ENCODE data around the gene GYPA.
"Not testable (repeated sequence)": the region's sequence is repeated elsewhere in the genome, so short reads cannot be mapped to it uniquely, and the experiment has no call there.

GYPA gene

GRCh38 chr4:144171697-144172096, 31.2 kb upstream of the GYPA start:
- TF ChIP-seq Cebpa-rat (IDR thresholded peaks at IDR 0.05) = no peak
- H3K27me3 ChIP-seq = no peaks in the 10 kb centered on the region
- H3K4me1 ChIP-seq = peaks cover 32% of the 10 kb centered on the region
- no peaks in the 10 kb centered on the region for H4K20me1 ChIP-seq
- H3K4me2 ChIP-seq = no peak overlapping the region; the same call in 1 of the 2 replicates
- no peak overlapping the region for H3K27ac ChIP-seq
- no peak overlapping the region for H3K4me3 ChIP-seq
- H3K9ac ChIP-seq = no peak overlapping the region
- H3K36me3 ChIP-seq = no peaks in the 10 kb centered on the region
- H3K9me3 ChIP-seq = no peaks in the 10 kb centered on the region

GRCh38 chr4:144169211-144169610, 28.7 kb upstream of the GYPA start:
- Histone ChIP-seq H3K9me3 (peaks cover 5% of the 10 kb centered on the region), H3K27me3 (no peaks in the 10 kb centered on the region), H3K27ac (no peak overlapping the region), H3K4me3 (no peak overlapping the region), H3K4me2 (no peak overlapping the region), H4K20me1 (no peaks in the 10 kb centered on the region), H3K9ac (no peak overlapping the region), H3K36me3 (no peaks in the 10 kb centered on the region), H3K4me1 (peaks cover 13% of the 10 kb centered on the region; the same call in 1 of the 2 replicates)
- no peak for TF ChIP-seq Cebpa-rat (IDR thresholded peaks at IDR 0.05)

- H3K4me1 ChIP-seq = no peaks in the 10 kb centered on the region
- peaks cover 17% of the 10 kb centered on the region for H3K9me3 ChIP-seq
- no peak for TF ChIP-seq Cebpa-rat (IDR thresholded peaks at IDR 0.05)
Measured at GRCh38 chr4:144154044-144154443, 13.5 kb upstream of the GYPA start.

GRCh38 chr4:144142690-144143326, 2.3 kb upstream of the GYPA start:
- H3K4me2 ChIP-seq = not testable (repeated sequence)

More at GRCh38 chr4:144154044-144154443, 13.5 kb upstream of the GYPA start:
- Histone ChIP-seq H3K27ac (no peak overlapping the region), H3K36me3 (no peaks in the 10 kb centered on the region), H3K4me3 (no peak overlapping the region), H3K27me3 (no peaks in the 10 kb centered on the region), H4K20me1 (no peaks in the 10 kb centered on the region), H3K4me2 (no peak overlapping the region), H3K9ac (no peak overlapping the region)

GRCh38 chr4:144141493-144141892, 975 bp upstream of the GYPA start:
- no peaks in the 10 kb centered on the region for H3K36me3 ChIP-seq
- no peaks in the 10 kb centered on the region for H3K27me3 ChIP-seq
- H3K9me3 ChIP-seq = no peaks in the 10 kb centered on the region
- TF ChIP-seq Cebpa-rat (IDR thresholded peaks at IDR 0.05) = no peak
- no peak overlapping the region for H3K4me3 ChIP-seq
- H4K20me1 ChIP-seq = no peaks in the 10 kb centered on the region
- H3K4me1 ChIP-seq = no peaks in the 10 kb centered on the region
- no peak overlapping the region for H3K9ac ChIP-seq
- no peak overlapping the region for H3K4me2 ChIP-seq
- H3K27ac ChIP-seq = no peak overlapping the region

More at GRCh38 chr4:144142690-144143326, 2.3 kb upstream of the GYPA start:
- not testable (repeated sequence) for H3K9ac ChIP-seq, H4K20me1 ChIP-seq, H3K4me3 ChIP-seq, H3K36me3 ChIP-seq, H3K4me1 ChIP-seq, H3K9me3 ChIP-seq, H3K27me3 ChIP-seq, H3K27ac ChIP-seq

GRCh38 chr4:144139991-144140390, 527 bp downstream of the GYPA start:
- H3K4me2 ChIP-seq, H3K4me1 ChIP-seq, H3K4me3 ChIP-seq, H4K20me1 ChIP-seq, H3K9me3 ChIP-seq, H3K27me3 ChIP-seq, H3K9ac ChIP-seq, H3K27ac ChIP-seq, H3K36me3 ChIP-seq: not testable (repeated sequence)

- not testable (repeated sequence) for H3K4me2 ChIP-seq, H3K9ac ChIP-seq, H4K20me1 ChIP-seq, H3K36me3 ChIP-seq, H3K9me3 ChIP-seq, H3K4me1 ChIP-seq, H3K27ac ChIP-seq, H3K4me3 ChIP-seq, H3K27me3 ChIP-seq
Measured at GRCh38 chr4:144139547-144139946, 971 bp downstream of the GYPA start.

- not testable (repeated sequence) for H3K4me1 ChIP-seq, H3K9me3 ChIP-seq, H3K9ac ChIP-seq, H3K36me3 ChIP-seq, H4K20me1 ChIP-seq, H3K4me2 ChIP-seq, H3K27me3 ChIP-seq, H3K4me3 ChIP-seq, H3K27ac ChIP-seq
Measured at GRCh38 chr4:144138239-144138638, 2.3 kb downstream of the GYPA start.

GRCh38 chr4:144137137-144137931, 3.2 kb downstream of the GYPA start:
- not testable (repeated sequence) for H3K36me3 ChIP-seq, H3K9ac ChIP-seq, H3K9me3 ChIP-seq, H3K4me2 ChIP-seq, H3K4me3 ChIP-seq, H4K20me1 ChIP-seq, H3K27ac ChIP-seq, H3K27me3 ChIP-seq, H3K4me1 ChIP-seq

- H4K20me1 ChIP-seq, H3K4me2 ChIP-seq, H3K4me1 ChIP-seq, H3K27ac ChIP-seq, H3K9me3 ChIP-seq, H3K27me3 ChIP-seq, H3K36me3 ChIP-seq, H3K4me3 ChIP-seq, H3K9ac ChIP-seq: not testable (repeated sequence)
Measured at GRCh38 chr4:144136189-144136588, 4.3 kb downstream of the GYPA start.

- H3K4me2 ChIP-seq = not testable (repeated sequence)
Measured at GRCh38 chr4:144130167-144130566, 10.4 kb downstream of the GYPA start.

GRCh38 chr4:144129336-144129875, 11.1 kb downstream of the GYPA start:
- not testable (repeated sequence) for H3K27ac ChIP-seq, H3K36me3 ChIP-seq, H4K20me1 ChIP-seq, H3K27me3 ChIP-seq, H3K9me3 ChIP-seq, H3K4me1 ChIP-seq, H3K9ac ChIP-seq, H3K4me3 ChIP-seq, H3K4me2 ChIP-seq

More at GRCh38 chr4:144130167-144130566, 10.4 kb downstream of the GYPA start:
- H4K20me1 ChIP-seq, H3K27me3 ChIP-seq, H3K4me3 ChIP-seq, H3K9me3 ChIP-seq, H3K9ac ChIP-seq, H3K36me3 ChIP-seq, H3K4me1 ChIP-seq, H3K27ac ChIP-seq: not testable (repeated sequence)

GRCh38 chr4:144128709-144129320, 11.7 kb downstream of the GYPA start:
- H3K4me1 ChIP-seq, H3K4me3 ChIP-seq, H3K9ac ChIP-seq, H3K4me2 ChIP-seq, H3K27me3 ChIP-seq, H4K20me1 ChIP-seq, H3K27ac ChIP-seq, H3K9me3 ChIP-seq, H3K36me3 ChIP-seq: not testable (repeated sequence)

GRCh38 chr4:144125109-144125508, 15.4 kb downstream of the GYPA start:
- not testable (repeated sequence) for H3K4me1 ChIP-seq, H3K4me3 ChIP-seq, H3K9me3 ChIP-seq, H4K20me1 ChIP-seq, H3K36me3 ChIP-seq, H3K4me2 ChIP-seq, H3K9ac ChIP-seq, H3K27ac ChIP-seq, H3K27me3 ChIP-seq
